HG03097 (cell line): ENCODE data around the gene ZNF341.
"Not testable (repeated sequence)": the region's sequence is repeated elsewhere in the genome, so short reads cannot be mapped to it uniquely, and the experiment has no call there.

Experiments used
- ATAC-seq: cut with Tn5 transposase; IDR thresholded peaks from one replicate; pipeline ENCODE4 v1.9.1; 2021; ENCODE audit not compliant: unreplicated experiment, low FRiP score

Gene ZNF341

DNA sequence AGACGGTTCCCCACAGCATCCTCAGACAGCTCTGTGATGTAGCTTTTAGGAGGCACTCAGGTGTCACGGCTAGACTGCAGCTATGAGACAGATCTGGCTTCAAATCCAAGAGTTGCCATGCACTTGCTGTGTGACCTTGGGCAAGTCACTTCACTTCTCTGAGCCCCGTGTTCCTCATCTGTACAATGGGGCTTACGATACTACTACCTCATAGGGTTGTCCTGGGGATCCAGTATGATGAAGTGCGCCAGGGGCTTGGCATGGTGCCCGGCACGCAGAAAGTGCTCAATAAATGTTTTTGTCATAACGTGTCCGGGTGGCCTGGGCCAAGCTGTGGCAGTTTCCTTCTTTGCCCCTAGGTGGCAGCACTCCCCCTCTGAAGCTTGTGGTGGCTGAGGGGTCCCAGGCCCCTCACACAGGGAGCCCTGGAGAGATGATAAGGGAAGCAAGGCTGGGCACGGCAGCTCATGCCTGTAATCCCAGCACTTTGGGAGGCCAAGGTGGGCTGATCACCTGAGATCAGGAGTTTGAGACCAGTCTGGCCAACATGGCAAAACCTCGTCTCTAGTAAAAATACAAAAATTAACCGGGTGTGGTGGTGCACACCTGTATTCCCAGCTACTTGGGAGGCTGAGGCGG lies 60.3 kb downstream of the ZNF341 start:
- no peak for ATAC-seq

DNA sequence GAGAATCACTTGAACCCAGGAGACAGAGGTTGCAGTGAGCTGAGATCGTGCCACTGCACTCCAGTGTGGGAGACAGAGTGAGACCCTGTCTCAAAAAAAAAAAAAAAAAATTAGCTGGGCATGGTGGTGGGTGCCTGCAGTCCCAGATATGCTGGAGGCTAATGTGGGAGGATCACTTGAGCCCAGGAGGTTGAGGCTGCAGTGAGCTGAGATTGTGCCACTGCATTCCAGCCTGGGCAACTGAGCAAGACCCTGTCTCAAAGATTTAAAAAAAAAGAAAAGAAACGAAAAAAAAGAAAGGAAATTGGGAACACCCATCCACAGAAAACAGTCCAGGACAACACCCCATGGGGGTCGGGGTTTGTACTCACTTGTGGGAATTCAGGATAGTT lies 60.8 kb downstream of the ZNF341 start:
- ATAC-seq = not testable (repeated sequence)

DNA sequence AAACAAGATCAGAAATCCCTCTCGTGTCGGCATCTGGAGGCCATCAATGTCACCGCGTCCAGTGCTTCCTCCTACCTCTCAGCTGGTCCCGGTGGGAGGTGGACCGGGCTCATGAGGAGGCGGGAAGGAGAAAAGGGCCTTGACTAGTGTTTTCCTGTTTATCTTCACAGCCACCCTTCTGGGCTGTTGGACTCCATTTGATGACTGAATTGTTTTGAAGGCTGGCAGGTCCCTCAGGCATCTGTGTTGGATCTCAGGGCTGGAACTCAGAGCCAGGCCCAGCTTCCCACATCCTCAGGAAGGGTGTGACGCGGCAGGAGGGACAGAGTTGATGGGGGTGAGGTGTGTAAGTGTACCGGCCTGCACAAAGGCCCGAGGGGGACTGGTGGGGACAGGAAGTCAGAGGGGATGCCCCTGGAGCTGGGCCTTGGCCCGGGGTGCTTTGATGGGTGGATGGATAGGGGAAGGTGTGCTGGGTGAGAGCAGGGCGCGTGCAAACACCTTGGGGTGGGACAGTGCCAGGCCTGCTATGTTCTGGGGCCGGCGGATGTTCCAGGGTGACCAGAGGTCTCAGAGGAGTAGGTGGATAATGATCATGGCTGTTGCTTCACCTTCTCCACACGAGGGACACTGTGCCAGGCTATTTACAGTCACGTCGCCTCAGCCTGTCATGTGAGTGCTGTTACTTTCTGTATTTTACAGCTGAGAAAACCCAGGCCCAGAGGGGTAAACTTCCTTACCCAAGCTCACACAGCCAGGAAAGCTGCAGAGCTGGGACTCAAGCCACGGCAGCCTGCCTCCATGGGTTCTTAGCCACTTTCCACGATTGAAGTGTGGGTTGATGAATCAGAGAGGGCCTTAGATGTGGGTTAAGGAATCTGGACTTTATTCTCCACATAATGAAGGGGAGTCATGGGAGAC lies 61.5 kb downstream of the ZNF341 start:
- no peak for ATAC-seq

DNA sequence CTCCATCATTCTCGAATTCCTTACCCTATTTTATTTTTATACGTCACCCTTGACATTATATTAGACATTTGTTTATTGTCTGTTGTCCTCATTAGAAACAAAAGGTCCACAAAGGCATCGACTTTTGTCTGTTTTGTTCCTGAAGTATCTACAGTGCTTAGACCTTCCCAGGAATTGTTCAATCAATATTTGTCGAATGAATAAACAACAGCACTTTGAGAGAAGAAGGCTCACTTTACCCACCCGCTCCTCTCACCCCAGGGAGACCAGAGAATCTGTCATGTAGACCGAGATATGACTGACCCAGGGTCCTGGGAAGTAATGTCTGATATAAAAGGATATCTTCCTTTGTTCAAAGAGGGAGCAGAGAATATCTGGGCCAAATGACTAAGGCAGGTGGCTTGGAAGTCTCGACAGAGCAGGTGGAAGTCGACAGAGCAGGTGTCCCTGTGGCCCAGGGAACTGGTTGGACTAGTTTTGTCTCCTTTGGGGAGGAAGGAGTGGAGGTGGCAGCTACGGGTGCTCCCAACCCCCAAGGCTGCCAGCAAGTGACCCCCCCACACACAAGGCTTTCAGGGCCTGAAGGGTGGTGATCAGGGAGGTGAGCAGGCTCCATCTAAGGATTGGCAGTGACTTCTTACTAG lies 64.6 kb downstream of the ZNF341 start:
- no peak for ATAC-seq

DNA sequence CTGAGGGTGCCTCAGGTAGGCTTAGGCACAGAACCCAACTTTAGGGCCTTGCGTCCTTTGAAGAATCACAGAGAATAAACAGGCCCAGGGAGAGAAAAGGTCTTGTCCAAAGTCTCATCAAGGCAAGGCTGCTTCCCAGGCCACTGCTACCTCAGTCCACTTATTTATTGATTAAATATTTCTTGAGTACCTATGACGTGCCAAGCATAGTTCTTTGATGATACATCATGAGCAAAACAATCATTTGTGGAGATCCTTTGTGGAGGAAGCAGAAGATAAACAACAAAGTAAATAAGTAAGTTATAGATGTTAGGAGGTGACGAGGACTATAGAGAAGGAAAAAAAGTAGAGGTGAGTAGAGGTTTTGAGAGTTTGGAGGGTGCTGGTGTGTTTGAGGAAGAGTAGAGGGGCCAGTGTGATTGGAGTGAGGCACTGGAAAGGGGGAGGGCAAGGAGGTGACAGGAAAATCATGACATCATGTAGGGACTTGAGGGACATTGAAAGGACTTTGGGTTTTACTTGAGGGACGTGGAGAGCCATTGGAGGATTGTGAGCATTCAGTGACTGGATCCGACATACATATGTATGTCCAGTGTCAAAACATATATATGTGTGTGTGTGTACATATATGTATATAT lies 65.2 kb downstream of the ZNF341 start:
- no peak for ATAC-seq

DNA sequence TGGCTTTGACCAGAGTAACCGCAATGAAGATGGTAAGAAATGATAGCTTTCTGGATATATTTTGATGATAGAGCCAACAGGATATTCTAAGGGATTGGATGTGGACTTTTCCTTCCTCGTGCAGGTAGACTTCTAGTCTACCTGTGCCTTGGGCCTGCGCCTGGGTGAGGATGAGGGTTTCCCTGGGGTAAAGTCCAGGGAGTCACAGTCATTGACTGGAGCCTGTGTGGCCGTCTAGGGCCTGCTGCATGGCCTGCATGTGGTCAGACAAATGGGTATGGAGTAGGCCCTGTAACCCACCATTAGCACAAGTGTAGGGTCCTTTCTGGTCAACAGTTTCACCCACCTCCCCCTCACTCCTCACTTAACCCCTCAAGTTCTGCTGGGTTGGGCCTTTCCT lies 66.6 kb downstream of the ZNF341 start:
- no peak for ATAC-seq

GRCh38 chr20:33803921-33804337 lies 72.1 kb downstream of the ZNF341 start:
- ATAC-seq = no peak

DNA sequence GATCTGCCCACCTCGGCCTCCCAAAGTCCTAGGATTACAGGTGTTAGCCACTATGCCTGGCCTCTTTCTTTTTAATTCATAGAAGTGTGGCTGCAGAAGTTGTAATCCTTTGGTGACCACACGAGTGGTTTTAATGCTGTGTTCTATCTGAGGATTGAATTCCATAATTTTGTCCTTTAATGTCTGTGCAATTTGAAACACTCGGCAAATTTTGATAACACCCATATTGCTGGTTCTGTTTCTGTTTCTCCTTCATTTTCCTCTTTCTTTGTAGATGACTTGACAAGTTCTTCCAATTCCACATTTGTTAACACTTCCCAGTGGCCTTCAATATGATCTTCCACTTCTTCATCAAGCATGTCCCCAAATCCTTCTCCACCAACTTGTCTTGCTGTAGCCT lies 76.6 kb downstream of the ZNF341 start:
- ATAC-seq = no peak

DNA sequence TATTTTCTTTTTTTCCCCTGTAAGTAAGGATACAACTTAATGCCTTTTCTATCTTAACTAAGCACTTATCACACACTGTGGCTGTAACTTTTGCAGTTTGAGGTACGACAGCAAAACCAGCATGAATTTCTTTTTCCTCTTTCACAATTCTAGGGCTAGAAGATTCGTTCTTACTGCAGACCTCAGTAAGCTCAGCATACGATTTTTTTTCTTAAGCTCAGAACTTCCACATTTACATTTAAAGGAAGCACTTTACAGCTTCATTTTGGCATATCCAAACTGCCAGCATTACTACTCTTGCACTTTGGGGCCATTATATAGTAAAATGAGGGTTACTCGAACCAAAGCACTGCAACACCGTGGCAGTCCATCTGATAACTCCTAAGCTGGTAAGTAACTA lies 78.5 kb downstream of the ZNF341 start:
- ATAC-seq = no peak

DNA sequence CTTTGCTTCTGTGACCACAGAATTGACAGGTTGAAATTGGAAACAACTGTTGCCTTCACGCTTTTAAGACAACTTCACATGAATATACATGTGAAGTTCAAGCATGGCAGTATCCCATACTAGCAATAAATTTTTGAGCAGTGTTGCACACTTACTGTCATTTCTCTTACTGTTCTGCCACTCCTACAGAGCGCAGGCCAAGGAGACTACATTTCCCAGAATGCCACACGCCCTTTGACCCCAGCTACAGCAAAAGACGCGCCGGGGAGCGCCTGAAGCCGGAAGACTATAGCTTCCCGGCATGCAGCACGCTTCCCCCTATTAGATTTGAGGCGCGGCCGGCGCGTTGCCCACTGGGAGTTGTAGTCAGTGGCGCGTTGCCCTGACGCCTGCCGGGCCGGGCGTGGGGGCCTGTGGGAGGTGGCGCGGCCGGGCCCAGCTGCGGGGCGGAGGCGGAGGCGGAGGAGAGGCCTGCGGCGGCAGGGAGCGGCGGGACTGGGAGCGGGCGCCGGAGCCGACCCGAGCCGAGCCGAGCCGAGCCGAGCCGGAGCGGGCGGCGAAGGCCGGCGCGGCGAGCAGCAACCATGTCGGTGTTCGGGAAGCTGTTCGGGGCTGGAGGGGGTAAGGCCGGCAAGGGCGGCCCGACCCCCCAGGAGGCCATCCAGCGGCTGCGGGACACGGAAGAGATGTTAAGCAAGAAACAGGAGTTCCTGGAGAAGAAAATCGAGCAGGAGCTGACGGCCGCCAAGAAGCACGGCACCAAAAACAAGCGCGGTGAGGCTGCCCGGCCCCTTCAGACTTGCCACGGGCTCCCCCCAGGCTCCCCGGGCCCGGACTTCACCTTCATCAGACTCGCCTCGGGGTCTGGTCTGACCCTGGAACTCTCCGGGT lies 79.3 kb downstream of the ZNF341 start, which contains the start of gene CHMP4B:
CHMP4B (plus strand) TSS at position 464 of the 891 bp plus-strand sequence; CDS start at position 585, 121 bp downstream.
- peak; percentile 92 for ATAC-seq

DNA sequence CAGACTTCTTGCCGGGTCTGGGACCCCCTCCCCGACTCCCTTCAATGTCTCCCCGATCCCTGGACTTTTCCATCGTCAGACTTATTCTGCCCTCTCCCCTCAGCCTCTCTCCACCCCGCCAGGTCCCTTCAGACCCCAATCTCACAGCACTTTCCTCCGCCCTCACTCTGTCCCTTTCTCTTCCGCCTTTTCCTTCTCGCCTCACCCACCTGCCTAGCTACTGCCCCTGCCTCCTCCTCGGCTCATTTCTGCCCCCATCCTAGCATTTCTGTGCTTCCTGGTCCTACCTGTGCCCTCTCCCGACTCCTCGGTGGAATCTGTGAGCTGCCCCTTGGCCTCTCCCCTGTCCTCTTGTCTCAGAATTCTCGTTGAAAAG lies 80.0 kb downstream of the ZNF341 start:
- no peak for ATAC-seq

DNA sequence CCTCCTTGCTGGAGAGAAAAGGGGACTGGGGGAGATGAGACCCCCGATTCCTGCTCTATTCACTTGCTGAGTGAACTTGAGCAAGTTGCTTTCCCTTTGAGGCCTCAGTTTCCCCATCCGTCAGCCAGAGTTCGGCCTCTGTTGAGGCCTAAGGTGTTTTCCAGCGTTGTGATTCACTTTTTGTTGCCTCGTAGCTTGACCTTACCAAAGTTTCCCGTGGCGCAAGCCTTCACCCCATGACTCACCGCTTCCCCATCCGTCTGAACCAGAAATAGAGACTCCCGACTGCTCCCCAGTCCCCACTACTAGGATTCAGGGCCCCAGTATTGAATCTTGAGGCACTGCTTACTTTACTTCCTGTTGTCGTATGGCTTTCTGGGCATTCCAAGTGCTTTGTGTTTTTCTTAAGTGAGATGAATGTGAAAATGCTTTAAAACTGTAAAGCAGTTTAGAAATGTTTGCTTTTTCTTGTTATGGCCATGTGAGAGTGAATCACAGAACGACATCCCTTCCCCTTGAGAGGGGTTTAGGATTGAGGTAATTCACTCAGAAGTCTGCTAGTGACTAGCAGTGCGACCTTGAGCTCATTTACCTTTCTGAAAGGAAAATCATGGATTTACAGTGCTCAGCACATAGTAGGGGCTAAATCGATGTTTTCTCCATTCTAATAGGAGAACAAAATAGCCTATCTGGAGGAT lies 80.5 kb downstream of the ZNF341 start:
- ATAC-seq = no peak

- ATAC-seq = no peak
These were observed 81.2 kb downstream of the ZNF341 start for GRCh38 chr20:33812908-33813462.

- ATAC-seq = no peak
These were observed 82.5 kb downstream of the ZNF341 start for GRCh38 chr20:33814238-33814712.

- ATAC-seq = no peak
These were observed 83.9 kb downstream of the ZNF341 start for GRCh38 chr20:33815671-33816070.

- ATAC-seq = no peak
These were observed 84.4 kb downstream of the ZNF341 start for GRCh38 chr20:33816191-33816590.

DNA sequence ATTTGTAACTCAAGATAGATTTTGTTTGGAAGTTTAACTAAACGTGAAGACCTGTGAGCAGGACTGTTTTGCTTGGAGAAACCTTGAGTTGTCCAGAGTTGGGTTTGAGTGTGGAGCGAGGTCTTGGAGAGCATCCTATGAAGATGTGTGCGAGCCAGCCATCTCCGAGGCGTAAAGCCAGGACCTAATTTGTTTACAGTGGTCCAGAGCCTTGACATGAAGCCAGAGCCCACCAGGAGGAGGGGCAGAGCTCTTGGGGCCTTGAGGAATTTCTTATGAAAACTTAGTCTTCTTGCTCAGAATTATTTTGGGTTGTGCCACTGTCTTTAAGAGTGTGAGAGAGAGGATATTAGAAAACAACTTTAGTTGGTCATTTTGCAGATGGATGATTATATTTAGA lies 85.6 kb downstream of the ZNF341 start:
- ATAC-seq = no peak

GRCh38 chr20:33819456-33819855 lies 87.7 kb downstream of the ZNF341 start:
- ATAC-seq = no peak

GRCh38 chr20:33820362-33820761 lies 88.6 kb downstream of the ZNF341 start:
- ATAC-seq = no peak
